ENCODE data around the gene CIT. TPM values are rescaled to one million over a fixed set of nuclear protein-coding genes. Genes with fewer than 3 reads are reported as not detected.

CIT gene
- polyA plus RNA-seq (2013, experiment 1 of 4), result 47.1 TPM
- 53.1 TPM for polyA plus RNA-seq (2013, experiment 2 of 4)
- 46.8 TPM for polyA plus RNA-seq (2013, experiment 3 of 4)
- 46.9 TPM for polyA plus RNA-seq (2013, experiment 4 of 4)

GRCh38 chr12:119876761-119877638 is at the start of gene CIT:
Gene CIT (minus strand): TSS chr12:119877320. CDS start chr12:119876168, 1,152 bp downstream.
- H3K27ac ChIP-seq (ENCODE audit: insufficient read depth, low read depth, low read length, poor library complexity, severe bottlenecking), result peak within 1 kb of the TSS; percentile 70
- H3K9me3 ChIP-seq (ENCODE audit: control insufficient read depth, low read length), result no peaks in the 10 kb centered on the region
- H3K4me3 ChIP-seq (ENCODE audit: insufficient read depth, low read depth, low read length), result peak within 1 kb of the TSS; percentile 99
- H3K4me1 ChIP-seq (ENCODE audit: control insufficient read depth, insufficient read depth, low read length), result peaks cover 4% of the 10 kb centered on the region
- 0% methylated on average over 56 of the region's 56 CpGs for WGBS, 2 experiments
- H3K27me3 ChIP-seq (ENCODE audit: control insufficient read depth, insufficient read depth, low read length, poor library complexity, severe bottlenecking), result no peaks in the 10 kb centered on the region
- H3K36me3 ChIP-seq (ENCODE audit: control insufficient read depth, insufficient read depth, low read length), result peaks cover 28% of the 10 kb centered on the region

- Histone ChIP-seq H3K4me1 (ENCODE audit: control insufficient read depth, insufficient read depth, low read length) (no peaks in the 10 kb centered on the region), H3K27ac (ENCODE audit: insufficient read depth, low read depth, low read length, poor library complexity, severe bottlenecking) (no peak overlapping the region), H3K9me3 (ENCODE audit: control insufficient read depth, low read length) (no peaks in the 10 kb centered on the region), H3K36me3 (ENCODE audit: control insufficient read depth, insufficient read depth, low read length) (no peaks in the 10 kb centered on the region), H3K27me3 (ENCODE audit: control insufficient read depth, insufficient read depth, low read length, poor library complexity, severe bottlenecking) (no peaks in the 10 kb centered on the region), H3K4me3 (ENCODE audit: insufficient read depth, low read depth, low read length) (no peak overlapping the region)
Observed at GRCh38 chr12:119925269-119925668, 48.1 kb upstream of the CIT start.

- no peaks in the 10 kb centered on the region for H3K9me3 ChIP-seq (ENCODE audit: control insufficient read depth, low read length)
- WGBS, 2 experiments, result 94 to 97% methylated on average over 6 of the region's 6 CpGs
- no peaks in the 10 kb centered on the region for H3K4me1 ChIP-seq (ENCODE audit: control insufficient read depth, insufficient read depth, low read length)
- H3K36me3 ChIP-seq (ENCODE audit: control insufficient read depth, insufficient read depth, low read length), result no peaks in the 10 kb centered on the region
- no peak overlapping the region for H3K4me3 ChIP-seq (ENCODE audit: insufficient read depth, low read depth, low read length)
- no peak overlapping the region for H3K27ac ChIP-seq (ENCODE audit: insufficient read depth, low read depth, low read length, poor library complexity, severe bottlenecking)
- H3K27me3 ChIP-seq (ENCODE audit: control insufficient read depth, insufficient read depth, low read length, poor library complexity, severe bottlenecking), result no peaks in the 10 kb centered on the region
Observed at GRCh38 chr12:119920064-119920463, 42.9 kb upstream of the CIT start.

GRCh38 chr12:119915894-119916510 is 38.9 kb upstream of the CIT start:
- H3K4me1 ChIP-seq (ENCODE audit: control insufficient read depth, insufficient read depth, low read length), result no peaks in the 10 kb centered on the region
- WGBS, 2 experiments, result 88 to 94% methylated on average over 12 to 13 of the region's 13 CpGs
- H3K36me3 ChIP-seq (ENCODE audit: control insufficient read depth, insufficient read depth, low read length), result no peaks in the 10 kb centered on the region
- no peak overlapping the region for H3K27ac ChIP-seq (ENCODE audit: insufficient read depth, low read depth, low read length, poor library complexity, severe bottlenecking)
- no peaks in the 10 kb centered on the region for H3K9me3 ChIP-seq (ENCODE audit: control insufficient read depth, low read length)
- no peak overlapping the region for H3K4me3 ChIP-seq (ENCODE audit: insufficient read depth, low read depth, low read length)
- H3K27me3 ChIP-seq (ENCODE audit: control insufficient read depth, insufficient read depth, low read length, poor library complexity, severe bottlenecking), result no peaks in the 10 kb centered on the region

- Histone ChIP-seq H3K36me3 (ENCODE audit: control insufficient read depth, insufficient read depth, low read length) (no peaks in the 10 kb centered on the region), H3K9me3 (ENCODE audit: control insufficient read depth, low read length) (no peaks in the 10 kb centered on the region), H3K4me1 (ENCODE audit: control insufficient read depth, insufficient read depth, low read length) (no peaks in the 10 kb centered on the region), H3K4me3 (ENCODE audit: insufficient read depth, low read depth, low read length) (no peak overlapping the region), H3K27ac (ENCODE audit: insufficient read depth, low read depth, low read length, poor library complexity, severe bottlenecking) (no peak overlapping the region), H3K27me3 (ENCODE audit: control insufficient read depth, insufficient read depth, low read length, poor library complexity, severe bottlenecking) (no peaks in the 10 kb centered on the region)
- 50% methylated on average over 1 of the region's 1 CpG; no CpG with 5 or more reads in 1 of the 2 experiments for WGBS, 2 experiments
Observed at GRCh38 chr12:119914666-119915065, 37.5 kb upstream of the CIT start.

- 93 to 94% methylated on average over 6 of the region's 6 CpGs for WGBS, 2 experiments
Observed at GRCh38 chr12:119913536-119914330, 36.6 kb upstream of the CIT start.

GRCh38 chr12:119911182-119911581 is 34.1 kb upstream of the CIT start:
- Histone ChIP-seq H3K4me1 (ENCODE audit: control insufficient read depth, insufficient read depth, low read length) (no peaks in the 10 kb centered on the region), H3K27ac (ENCODE audit: insufficient read depth, low read depth, low read length, poor library complexity, severe bottlenecking) (no peak overlapping the region), H3K36me3 (ENCODE audit: control insufficient read depth, insufficient read depth, low read length) (no peaks in the 10 kb centered on the region), H3K4me3 (ENCODE audit: insufficient read depth, low read depth, low read length) (no peak overlapping the region), H3K9me3 (ENCODE audit: control insufficient read depth, low read length) (no peaks in the 10 kb centered on the region), H3K27me3 (ENCODE audit: control insufficient read depth, insufficient read depth, low read length, poor library complexity, severe bottlenecking) (no peaks in the 10 kb centered on the region)
- 95 to 100% methylated on average over 4 of the region's 4 CpGs for WGBS, 2 experiments

More at GRCh38 chr12:119913536-119914330, 36.6 kb upstream of the CIT start:
- Histone ChIP-seq H3K9me3 (ENCODE audit: control insufficient read depth, low read length) (no peaks in the 10 kb centered on the region), H3K4me1 (ENCODE audit: control insufficient read depth, insufficient read depth, low read length) (no peaks in the 10 kb centered on the region), H3K36me3 (ENCODE audit: control insufficient read depth, insufficient read depth, low read length) (no peaks in the 10 kb centered on the region), H3K27ac (ENCODE audit: insufficient read depth, low read depth, low read length, poor library complexity, severe bottlenecking) (no peak overlapping the region), H3K4me3 (ENCODE audit: insufficient read depth, low read depth, low read length) (no peak overlapping the region), H3K27me3 (ENCODE audit: control insufficient read depth, insufficient read depth, low read length, poor library complexity, severe bottlenecking) (no peaks in the 10 kb centered on the region)

- Histone ChIP-seq H3K9me3 (ENCODE audit: control insufficient read depth, low read length) (no peaks in the 10 kb centered on the region), H3K36me3 (ENCODE audit: control insufficient read depth, insufficient read depth, low read length) (no peaks in the 10 kb centered on the region), H3K4me3 (ENCODE audit: insufficient read depth, low read depth, low read length) (no peak overlapping the region), H3K27ac (ENCODE audit: insufficient read depth, low read depth, low read length, poor library complexity, severe bottlenecking) (no peak overlapping the region), H3K4me1 (ENCODE audit: control insufficient read depth, insufficient read depth, low read length) (no peaks in the 10 kb centered on the region), H3K27me3 (ENCODE audit: control insufficient read depth, insufficient read depth, low read length, poor library complexity, severe bottlenecking) (no peaks in the 10 kb centered on the region)
- 89 to 98% methylated on average over 4 of the region's 4 CpGs for WGBS, 2 experiments
Observed at GRCh38 chr12:119910586-119910985, 33.5 kb upstream of the CIT start.

GRCh38 chr12:119902084-119902509 is 25.0 kb upstream of the CIT start:
- Histone ChIP-seq H3K27me3 (ENCODE audit: control insufficient read depth, insufficient read depth, low read length, poor library complexity, severe bottlenecking) (no peaks in the 10 kb centered on the region), H3K4me3 (ENCODE audit: insufficient read depth, low read depth, low read length) (no peak overlapping the region), H3K27ac (ENCODE audit: insufficient read depth, low read depth, low read length, poor library complexity, severe bottlenecking) (no peak overlapping the region), H3K9me3 (ENCODE audit: control insufficient read depth, low read length) (no peaks in the 10 kb centered on the region), H3K36me3 (ENCODE audit: control insufficient read depth, insufficient read depth, low read length) (no peaks in the 10 kb centered on the region), H3K4me1 (ENCODE audit: control insufficient read depth, insufficient read depth, low read length) (no peaks in the 10 kb centered on the region)
- 13 to 15% methylated on average over 5 of the region's 5 CpGs for WGBS, 2 experiments

- H3K9me3 ChIP-seq (ENCODE audit: control insufficient read depth, low read length), result no peaks in the 10 kb centered on the region
- no peaks in the 10 kb centered on the region for H3K36me3 ChIP-seq (ENCODE audit: control insufficient read depth, insufficient read depth, low read length)
- H3K27ac ChIP-seq (ENCODE audit: insufficient read depth, low read depth, low read length, poor library complexity, severe bottlenecking), result no peak overlapping the region
- WGBS, 2 experiments, result 79 to 100% methylated on average over 1 to 2 of the region's 2 CpGs
- no peak overlapping the region for H3K4me3 ChIP-seq (ENCODE audit: insufficient read depth, low read depth, low read length)
- H3K27me3 ChIP-seq (ENCODE audit: control insufficient read depth, insufficient read depth, low read length, poor library complexity, severe bottlenecking), result no peaks in the 10 kb centered on the region
- no peaks in the 10 kb centered on the region for H3K4me1 ChIP-seq (ENCODE audit: control insufficient read depth, insufficient read depth, low read length)
Observed at GRCh38 chr12:119901670-119902069, 24.6 kb upstream of the CIT start.

Data from ectodermal cell (in vitro differentiated cells).